Measurements from ENCODE around the gene HMGN5. TPM values are rescaled to one million over a fixed set of nuclear protein-coding genes. Genes with fewer than 3 reads are reported as not detected.
A peak's percentile ranks its signal among the peaks of the same experiment; 100 is the strongest.

Gene HMGN5
- total RNA-seq, 4 donors from 2014 or later: 0.88 to 5.8 (median 1.8) TPM

DNA sequence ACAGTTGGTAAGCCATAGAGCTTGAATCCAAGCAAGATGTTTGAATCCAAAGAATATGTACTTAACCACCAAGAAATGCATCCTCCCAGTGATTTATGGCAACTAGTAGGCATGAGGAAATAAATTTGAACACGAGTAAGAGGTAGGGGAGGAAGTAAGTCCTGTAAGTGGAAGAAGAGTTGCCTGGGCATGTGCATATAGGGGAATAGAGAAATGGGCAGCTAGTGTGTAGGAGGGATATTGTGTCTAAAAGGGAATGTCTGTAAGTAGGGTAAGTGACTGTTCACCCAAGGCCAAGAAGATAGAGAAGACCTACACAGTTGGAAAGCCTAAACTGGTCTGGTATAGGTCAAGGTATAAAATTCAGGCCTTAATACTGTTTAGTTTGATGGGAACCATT lies 4.8 kb upstream of the HMGN5 start:
- Histone ChIP-seq H3K27me3 (no peaks in the 10 kb centered on the region), H3K9me3 (no peaks in the 10 kb centered on the region), H3K4me3 (no peak overlapping the region), H3K27ac (no peak overlapping the region), H3K4me1 (no peaks in the 10 kb centered on the region), H3K36me3 (no peaks in the 10 kb centered on the region)
- no peak for DNase-seq
- TF ChIP-seq CTCF (IDR thresholded peaks at IDR 0.05): no peak
- no peak for TF ChIP-seq POLR2A (IDR thresholded peaks at IDR 0.05)

DNA sequence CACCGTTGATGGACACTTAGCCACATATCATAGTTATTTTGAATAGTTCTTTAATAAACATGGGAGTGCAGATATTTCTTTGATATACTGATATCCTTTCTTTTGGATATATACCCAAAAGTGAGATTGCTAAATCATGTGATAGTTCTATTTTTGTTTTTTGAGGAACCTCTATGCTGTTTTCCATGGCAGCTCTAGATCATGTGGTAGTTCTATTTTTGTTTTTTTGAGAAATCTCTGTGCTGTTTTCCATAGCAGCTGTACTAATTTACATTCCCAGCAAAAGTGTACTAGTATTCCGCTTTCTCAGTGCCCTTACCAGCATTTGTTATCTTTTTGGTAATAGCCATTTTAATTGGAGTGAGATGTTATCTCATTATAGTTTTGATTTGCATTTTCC lies 3.8 kb upstream of the HMGN5 start:
- Histone ChIP-seq H3K4me1 (no peaks in the 10 kb centered on the region), H3K27ac (no peak overlapping the region), H3K36me3 (no peaks in the 10 kb centered on the region), H3K4me3 (no peak overlapping the region), H3K9me3 (no peaks in the 10 kb centered on the region), H3K27me3 (no peaks in the 10 kb centered on the region)
- no peak for TF ChIP-seq CTCF (IDR thresholded peaks at IDR 0.05)
- DNase-seq: no peak

DNA sequence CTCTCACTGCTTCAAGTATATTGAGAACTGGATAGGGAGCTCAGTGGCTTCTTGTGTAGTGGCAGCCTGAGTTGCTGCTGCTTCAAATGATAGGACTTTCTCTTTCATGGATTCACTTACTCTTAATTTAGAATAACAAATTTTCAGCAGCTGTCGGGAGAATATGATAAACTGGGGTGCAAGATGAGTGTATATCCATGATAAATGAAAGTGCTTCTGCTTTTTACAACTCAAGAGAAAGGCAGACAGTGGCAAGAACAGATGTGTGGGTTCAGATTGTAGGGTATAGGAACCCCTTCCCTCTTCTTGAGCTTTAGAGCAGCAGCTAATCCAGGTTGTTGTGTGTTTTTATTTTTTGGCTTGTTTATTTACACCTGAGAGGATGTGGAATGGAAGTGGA lies 1.2 kb upstream of the HMGN5 start:
- Histone ChIP-seq H3K4me1 (no peaks in the 10 kb centered on the region), H3K9me3 (no peaks in the 10 kb centered on the region), H3K27ac (peak overlapping the region in 3 of 4 donors; percentile 6 to 78 (median 77)), H3K36me3 (no peaks in the 10 kb centered on the region), H3K27me3 (no peaks in the 10 kb centered on the region), H3K4me3 (peak overlapping the region; percentile 41 to 72 (median 56))
- DNase-seq: no peak
- TF ChIP-seq CTCF (IDR thresholded peaks at IDR 0.05) (no peak), POLR2A (IDR thresholded peaks at IDR 0.05) (no peak)

DNA sequence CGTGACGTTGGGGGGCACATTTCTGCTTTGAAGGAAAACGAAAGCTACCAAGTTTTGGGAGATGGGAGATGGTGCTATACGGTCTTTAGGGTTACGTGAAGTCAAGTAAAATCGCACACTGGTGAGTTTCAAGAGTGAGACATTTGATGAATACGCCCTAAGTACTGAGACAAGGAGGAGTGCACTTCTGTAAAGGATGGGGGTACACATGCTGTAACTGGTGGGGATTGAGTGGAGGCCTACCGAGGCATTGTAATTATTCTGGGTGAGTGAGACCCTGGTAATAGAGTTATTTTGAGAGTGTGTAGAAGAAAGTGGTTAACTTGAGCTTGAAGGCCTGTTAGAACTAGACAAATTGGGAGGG lies 725 bp upstream of the HMGN5 start:
- Histone ChIP-seq H3K4me1 (no peaks in the 10 kb centered on the region), H3K27me3 (no peaks in the 10 kb centered on the region), H3K4me3 (peak overlapping the region; percentile 41 to 72 (median 56)), H3K36me3 (no peaks in the 10 kb centered on the region), H3K27ac (peak overlapping the region; percentile 72 to 78 (median 78)), H3K9me3 (no peaks in the 10 kb centered on the region)
- TF ChIP-seq CTCF (IDR thresholded peaks at IDR 0.05) (no peak), POLR2A (IDR thresholded peaks at IDR 0.05) (no peak)
- DNase-seq: no peak

DNA sequence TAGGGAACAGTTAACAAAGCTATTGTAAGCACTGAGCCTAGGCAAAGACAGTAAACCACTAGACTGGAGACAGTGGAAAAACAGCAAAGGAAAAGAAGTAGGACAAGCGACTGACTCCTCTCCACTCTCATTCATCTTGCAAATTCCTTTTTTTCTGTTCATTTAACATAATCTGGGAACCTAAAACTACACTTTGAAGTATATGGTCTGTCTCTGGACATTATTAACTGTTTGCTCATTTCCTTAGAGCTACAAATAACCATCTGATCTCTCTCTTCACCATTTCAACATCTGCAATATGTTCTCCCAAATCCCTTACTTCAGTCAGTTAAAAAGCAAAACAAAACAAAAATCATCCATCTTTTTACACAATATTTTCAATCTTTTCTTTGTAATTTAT lies 642 bp downstream of the HMGN5 start:
- no peak for TF ChIP-seq POLR2A (IDR thresholded peaks at IDR 0.05)
- TF ChIP-seq CTCF (IDR thresholded peaks at IDR 0.05): no peak
- Histone ChIP-seq H3K27me3 (no peaks in the 10 kb centered on the region), H3K4me3 (peak overlapping the region; percentile 41 to 72 (median 56)), H3K27ac (peak overlapping the region; percentile 72 to 78 (median 78)), H3K36me3 (no peaks in the 10 kb centered on the region), H3K4me1 (no peaks in the 10 kb centered on the region), H3K9me3 (no peaks in the 10 kb centered on the region)
- DNase-seq: no peak

- Histone ChIP-seq H3K36me3 (no peaks in the 10 kb centered on the region), H3K27ac (no peak overlapping the region), H3K4me1 (no peaks in the 10 kb centered on the region), H3K4me3 (no peak overlapping the region), H3K9me3 (no peaks in the 10 kb centered on the region), H3K27me3 (no peaks in the 10 kb centered on the region)
- DNase-seq: peak in 2 of 3 donors; percentile 58 to 85
- TF ChIP-seq CTCF (IDR thresholded peaks at IDR 0.05) (peak in 5 of 6 experiments; percentile 16 to 59 (median 52)), POLR2A (IDR thresholded peaks at IDR 0.05) (no peak)
These were observed 6.0 kb downstream of the HMGN5 start for GRCh38 chrX:81195712-81196111.
